Brain microvascular endothelial cell (primary cell): ENCODE measurements around the gene GABRB1.

Experiments
- DNase-seq: peaks from one replicate; pipeline ENCODE4 v3.0.0-alpha.2; 2020
- H3K27ac ChIP-seq: fragments of 250-450 bp; sonication (Bioruptor Pico); 2 replicates; pipeline ENCODE4 v1.5.1; 2020; ENCODE audit warnings: mild to moderate bottlenecking, moderate library complexity
- H3K27me3 ChIP-seq: fragments of 250-450 bp; sonication (Bioruptor Pico); replicated peaks from 2 replicates; pipeline ENCODE4 v1.5.1; 2020; ENCODE audit warnings: mild to moderate bottlenecking
- H3K36me3 ChIP-seq: fragments of 250-450 bp; sonication (Bioruptor Pico); replicated peaks from 2 replicates; pipeline ENCODE4 v1.5.1; 2020; ENCODE audit warnings: mild to moderate bottlenecking
- H3K4me3 ChIP-seq: 2 replicates; pipeline ENCODE4 v1.5.1; 2011; ENCODE audit warnings: low read depth, mild to moderate bottlenecking, control low read depth, low read length, moderate library complexity
- CTCF ChIP-seq: IDR thresholded peaks from 2 replicates; pipeline ENCODE4 v1.5.1; 2011; ENCODE audit warnings: low read depth, mild to moderate bottlenecking, moderate library complexity, low read length, control low read depth, inconsistent platforms; ENCODE audit errors: missing control alignments
- in situ Hi-C: cut with HindIII; loops from 2 replicates; pipeline ENCODE4 v1.10.0; 2017; ENCODE audit warnings: low sequenced_read_pairs, low pct_ligation_motif_present

The GABRB1 gene

GRCh38 chr4:47194036-47194737, 162.8 kb downstream of the GABRB1 start:
- peak; percentile 38 for DNase-seq
- in situ Hi-C loops, result no loop called here

GRCh38 chr4:47195706-47196105, 164.3 kb downstream of the GABRB1 start:
- H3K36me3 ChIP-seq, result no peaks in the 10 kb centered on the region
- no peak overlapping the region for H3K27ac ChIP-seq
- in situ Hi-C loops, result no loop called here
- peak; percentile 48 for DNase-seq
- no peak for TF ChIP-seq CTCF
- H3K4me3 ChIP-seq, result no peak overlapping the region
- H3K27me3 ChIP-seq, result no peaks in the 10 kb centered on the region

More at GRCh38 chr4:47194036-47194737, 162.8 kb downstream of the GABRB1 start:
- H3K27me3 ChIP-seq, result no peaks in the 10 kb centered on the region
- H3K27ac ChIP-seq, result peak overlapping the region; percentile 36
- no peak overlapping the region for H3K4me3 ChIP-seq
- no peaks in the 10 kb centered on the region for H3K36me3 ChIP-seq
- no peak for TF ChIP-seq CTCF

DNA sequence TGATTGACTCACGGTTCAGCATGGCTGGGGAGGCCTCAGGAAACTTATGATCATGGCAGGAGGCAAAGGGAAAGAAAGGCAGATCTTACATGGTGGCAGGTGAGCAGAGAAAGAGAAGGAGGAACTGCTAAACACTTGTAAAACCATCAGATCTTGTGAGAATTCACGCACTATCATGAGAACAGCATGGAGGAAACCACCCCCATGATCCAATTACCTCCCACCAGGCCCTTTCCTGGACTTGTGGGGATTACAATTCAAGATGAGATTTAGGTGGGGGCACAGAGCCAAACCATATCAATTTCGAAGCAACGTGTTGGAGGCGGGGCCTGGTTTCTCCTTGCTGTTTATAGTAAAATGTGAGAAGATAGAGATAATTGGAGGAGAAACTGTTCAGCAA, 167.4 kb downstream of the GABRB1 start:
- no peak overlapping the region for H3K27ac ChIP-seq
- in situ Hi-C loops, result no loop called here
- no peaks in the 10 kb centered on the region for H3K27me3 ChIP-seq
- H3K36me3 ChIP-seq, result no peaks in the 10 kb centered on the region
- TF ChIP-seq CTCF, result no peak
- no peak overlapping the region for H3K4me3 ChIP-seq
- no peak for DNase-seq

DNA sequence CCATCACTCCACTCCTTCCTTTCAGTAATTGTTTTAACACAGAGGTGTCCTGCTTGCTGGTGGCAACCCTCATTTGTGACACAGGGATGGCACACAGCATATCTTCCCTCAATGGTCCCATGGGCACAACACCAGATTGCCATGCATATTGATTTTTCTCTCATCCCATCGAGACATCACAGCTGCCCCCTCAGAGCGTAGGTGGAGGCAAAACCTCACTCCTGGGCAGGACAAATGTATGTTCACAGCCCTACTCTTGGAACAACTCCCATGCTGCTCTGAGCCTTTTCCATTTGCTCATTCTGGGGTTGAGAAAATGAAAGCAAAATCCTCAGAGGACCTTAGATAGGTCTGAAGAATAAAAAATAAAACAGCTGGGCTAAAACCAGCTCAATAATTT, 172.2 kb downstream of the GABRB1 start:
- DNase-seq, result no peak
- Histone ChIP-seq H3K36me3 (no peaks in the 10 kb centered on the region), H3K27ac (no peak overlapping the region), H3K27me3 (no peaks in the 10 kb centered on the region), H3K4me3 (no peak overlapping the region)
- TF ChIP-seq CTCF, result no peak
- in situ Hi-C loops, result no loop called here

- H3K27me3 ChIP-seq, result no peaks in the 10 kb centered on the region
- H3K36me3 ChIP-seq, result no peaks in the 10 kb centered on the region
- no peak for DNase-seq
- no peak overlapping the region for H3K4me3 ChIP-seq
- no peak overlapping the region for H3K27ac ChIP-seq
- in situ Hi-C loops, result no loop called here
- TF ChIP-seq CTCF, result no peak
Observed at GRCh38 chr4:47207555-47207954, 176.2 kb downstream of the GABRB1 start.

- peak; percentile 78 for DNase-seq
- Histone ChIP-seq H3K27me3 (no peaks in the 10 kb centered on the region), H3K36me3 (no peaks in the 10 kb centered on the region), H3K27ac (peak overlapping the region; percentile 93), H3K4me3 (no peak overlapping the region)
- in situ Hi-C loops, result no loop called here
- TF ChIP-seq CTCF, result no peak
Observed at GRCh38 chr4:47209833-47210232, 178.5 kb downstream of the GABRB1 start.
